Measurements from ENCODE around the gene SPTSSA.
"Not testable (repeated sequence)": the region's sequence is repeated elsewhere in the genome, so short reads cannot be mapped to it uniquely, and the experiment has no call there.

Gene SPTSSA

DNA sequence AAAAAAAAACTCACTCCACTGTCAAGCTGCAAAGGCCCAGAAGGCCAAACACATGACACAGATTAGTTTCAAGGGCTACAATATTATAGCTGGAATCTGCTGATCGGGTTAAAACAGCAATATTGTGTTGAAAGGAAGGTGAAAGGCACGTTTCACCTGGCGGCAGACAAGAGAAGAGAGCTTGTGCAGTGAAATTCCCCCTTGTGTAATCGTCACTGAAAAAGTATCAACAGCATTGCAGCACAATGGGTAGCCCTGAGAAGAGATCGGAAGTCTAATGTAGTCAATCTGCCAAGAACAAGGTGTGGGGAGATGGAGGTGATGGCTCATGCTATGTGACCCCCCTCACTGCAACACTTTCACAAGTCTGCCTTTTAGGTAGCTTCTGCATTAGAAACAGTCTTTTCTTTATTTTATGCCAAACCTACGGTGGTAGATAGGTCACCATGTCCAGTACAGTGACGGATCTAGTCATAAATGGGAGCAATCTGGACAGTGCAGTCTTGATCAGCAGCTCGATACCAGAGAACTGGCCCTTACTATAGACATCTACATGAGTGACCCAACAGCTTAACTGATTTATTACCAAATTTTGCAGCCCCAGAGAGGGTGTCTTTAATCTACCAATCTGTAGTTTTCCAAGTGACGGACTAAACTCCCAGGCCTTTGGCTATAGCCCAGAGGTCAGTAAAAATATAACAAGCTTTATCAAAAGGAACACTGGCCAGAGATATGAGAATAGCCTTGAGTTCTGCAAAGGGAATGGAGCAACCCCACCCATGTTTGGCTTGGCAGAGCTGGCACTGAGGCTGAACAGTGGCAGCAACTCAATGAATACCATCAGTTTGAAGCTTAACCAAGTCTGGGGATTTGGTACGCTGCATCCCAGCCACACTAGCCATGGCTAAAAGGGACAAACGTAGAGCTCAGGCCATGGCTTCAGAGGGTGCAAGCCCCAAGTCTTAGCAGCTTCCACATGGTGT is 35.4 kb downstream of the SPTSSA start:
- DNase-seq (ENCODE audit: low spot score), result no peak

DNA sequence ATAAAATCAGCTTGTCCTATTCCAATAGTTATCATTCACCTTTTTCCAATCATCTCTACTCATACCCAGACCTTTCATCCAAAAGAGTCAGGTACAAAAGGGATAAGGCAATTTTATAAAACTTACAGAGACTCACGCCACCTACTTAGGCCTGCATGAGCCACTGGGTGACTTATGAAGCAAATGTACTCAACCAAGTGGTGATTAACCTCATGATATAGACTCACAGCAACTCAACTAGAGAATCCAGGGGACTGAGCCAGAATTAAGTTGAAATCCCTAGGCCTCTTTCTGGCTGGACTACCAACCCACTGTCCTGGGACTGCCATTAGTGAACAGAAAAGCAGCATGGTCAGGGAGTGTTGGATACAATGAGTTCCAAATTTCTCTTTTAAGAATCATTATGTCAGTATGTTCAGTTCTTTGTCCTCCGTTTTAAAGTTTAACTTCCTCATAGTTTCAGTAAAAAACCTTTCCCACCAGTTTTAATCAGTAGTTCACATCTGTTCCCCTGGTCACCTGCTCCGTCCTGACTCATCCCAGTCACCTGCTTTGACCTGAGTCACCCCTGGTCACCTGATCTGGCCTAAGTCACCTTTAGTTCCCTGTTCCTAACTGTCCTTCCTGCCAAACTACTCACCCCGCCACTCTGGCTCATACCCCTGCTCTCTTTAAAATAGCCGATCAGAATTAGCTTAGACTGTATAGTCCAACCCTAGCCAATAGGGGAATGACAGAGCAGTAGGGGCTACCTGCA is 36.8 kb downstream of the SPTSSA start:
- no peak for DNase-seq (ENCODE audit: low spot score)

DNA sequence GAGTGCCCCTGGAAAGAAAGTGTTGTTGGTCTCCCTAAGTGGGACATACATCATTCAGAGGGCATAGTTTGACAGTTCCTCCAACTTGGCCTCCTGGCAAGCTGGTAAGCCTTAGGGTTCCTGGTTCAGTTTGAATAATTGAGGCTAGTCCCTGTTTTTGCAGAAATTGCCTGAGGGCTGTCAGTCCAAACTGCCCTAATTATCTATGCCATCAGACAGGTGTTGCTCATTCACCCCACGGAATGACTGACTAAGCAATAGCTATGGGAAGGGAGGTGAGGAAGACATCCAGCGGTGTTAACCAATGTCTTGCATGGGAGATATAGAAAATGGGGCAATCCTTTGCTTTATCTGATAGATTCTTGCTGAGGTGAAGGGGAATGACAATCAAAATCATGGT is 37.6 kb downstream of the SPTSSA start:
- no peak for DNase-seq (ENCODE audit: low spot score)

DNA sequence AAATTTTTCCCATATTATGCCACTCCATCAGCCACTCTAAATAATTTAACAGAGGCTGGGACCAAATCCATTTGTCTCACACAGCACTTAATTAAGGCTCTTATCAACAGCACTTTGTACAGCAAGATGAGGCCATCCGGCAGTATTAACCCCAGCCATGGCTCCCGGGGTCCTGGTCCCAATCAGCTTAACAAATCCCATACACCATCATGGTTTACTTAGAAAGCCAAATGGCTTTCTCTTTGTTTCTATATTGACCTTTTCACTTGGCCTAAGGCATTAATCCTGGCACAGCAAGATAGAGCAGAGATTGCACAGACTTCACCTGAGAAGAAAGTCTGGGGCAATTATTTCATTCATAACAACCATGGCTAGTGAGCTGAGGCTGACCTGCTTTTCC is 38.6 kb downstream of the SPTSSA start:
- DNase-seq (ENCODE audit: low spot score), result no peak

DNA sequence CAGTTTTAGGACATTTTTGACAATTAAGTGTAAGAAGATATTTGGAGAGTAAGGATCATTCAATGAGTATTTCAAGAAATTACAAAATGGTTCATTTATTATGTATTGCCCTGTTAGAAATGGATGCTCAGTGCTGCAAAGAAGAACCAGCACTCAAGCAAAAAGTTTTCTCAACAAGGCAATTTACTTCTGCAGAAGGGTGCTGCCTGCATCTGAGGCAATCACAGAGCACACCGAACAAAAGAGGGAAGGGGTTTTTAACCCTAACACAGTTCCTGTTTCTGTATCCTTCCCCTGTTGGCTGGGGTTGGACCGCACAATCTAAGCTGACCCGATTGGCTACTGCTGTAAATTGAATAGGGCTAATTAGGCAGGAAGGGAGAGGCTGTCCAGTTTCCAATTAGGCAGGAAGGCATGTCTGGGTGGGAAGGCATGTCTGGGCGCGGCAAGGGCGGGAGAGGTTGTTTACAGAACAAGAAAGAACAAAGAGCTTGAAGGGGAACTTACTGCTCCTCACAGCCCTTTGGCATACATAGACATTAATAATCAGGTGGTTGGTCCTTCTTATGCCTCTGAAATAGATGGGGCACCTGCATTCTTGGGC is 41.4 kb downstream of the SPTSSA start:
- no peak for DNase-seq (ENCODE audit: low spot score)

DNA sequence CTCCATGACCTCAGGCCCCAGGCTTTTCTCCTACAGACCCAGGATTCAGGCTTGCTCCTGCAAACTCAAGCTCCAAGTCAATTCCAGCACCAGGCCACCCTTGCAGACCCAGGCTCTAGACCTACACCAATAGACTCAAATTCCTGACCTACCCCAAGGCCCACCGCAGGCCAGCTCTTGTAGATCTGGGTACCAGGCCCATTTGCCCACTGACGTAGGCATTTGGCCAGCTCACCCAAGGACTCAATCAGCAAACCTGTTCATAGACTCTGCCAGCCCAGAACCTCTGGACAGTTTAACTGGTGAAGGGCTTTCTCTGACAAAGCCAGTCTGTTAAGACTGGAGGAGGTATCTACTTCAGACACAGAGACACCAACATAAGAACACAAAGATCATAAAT is 52.3 kb downstream of the SPTSSA start:
- no peak for DNase-seq (ENCODE audit: low spot score)

DNA sequence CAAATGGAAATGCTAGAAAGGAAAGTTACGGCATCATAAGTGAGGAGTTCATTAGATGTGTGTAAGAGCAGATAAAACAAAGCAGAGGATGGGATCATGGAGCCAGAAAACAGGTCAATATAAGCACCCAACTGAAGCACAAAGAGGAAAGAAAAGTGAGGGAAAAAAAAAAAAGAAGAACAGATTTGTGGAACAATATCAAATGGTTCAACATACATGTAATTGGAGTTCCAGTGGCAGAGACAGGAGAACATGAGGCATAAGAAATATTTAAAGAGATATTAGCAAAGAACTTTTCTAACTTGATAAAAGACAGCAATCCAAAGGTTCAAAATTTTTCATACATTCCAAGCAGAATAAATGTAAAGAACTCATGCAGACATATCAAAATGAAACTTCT is 54.1 kb downstream of the SPTSSA start:
- DNase-seq (ENCODE audit: low spot score), result no peak

DNA sequence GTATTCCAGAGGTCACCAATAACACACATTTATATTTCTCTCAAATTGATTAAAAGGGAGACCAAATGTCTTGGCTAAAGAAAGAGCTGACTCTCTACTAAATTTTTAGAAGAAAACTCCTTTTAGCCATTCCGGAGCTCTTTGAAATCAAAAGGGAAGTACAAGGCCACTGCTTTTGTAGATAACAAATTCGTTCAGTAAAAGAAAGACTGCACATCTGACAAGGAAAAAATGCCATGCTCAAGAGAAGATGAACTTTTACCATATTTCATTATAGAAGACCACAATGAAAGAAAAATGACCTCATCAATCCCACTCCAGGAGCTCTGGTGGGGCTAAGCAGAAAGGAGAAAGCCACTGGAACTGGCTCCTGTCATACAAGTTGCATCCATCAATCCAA is 57.6 kb downstream of the SPTSSA start:
- DNase-seq (ENCODE audit: low spot score), result no peak

DNA sequence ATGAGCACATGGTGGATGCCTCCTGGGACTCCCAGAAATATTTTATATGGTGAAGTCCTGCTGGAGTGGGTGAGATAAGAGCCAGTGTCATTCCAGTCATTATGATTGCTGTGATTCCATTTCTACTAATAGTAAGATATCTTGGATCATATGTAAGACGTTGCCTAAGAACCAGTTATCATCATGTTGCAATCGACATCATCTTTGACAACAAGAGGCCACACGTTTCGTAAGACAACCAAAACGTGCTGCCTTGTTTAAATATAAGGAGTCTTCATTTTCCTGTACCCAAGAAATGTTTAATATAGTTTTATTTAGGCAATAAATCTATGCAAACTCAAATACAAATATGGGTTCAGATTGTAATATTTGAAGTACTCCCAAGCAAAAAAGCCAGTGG is 58.4 kb downstream of the SPTSSA start:
- no peak for DNase-seq (ENCODE audit: low spot score)

DNA sequence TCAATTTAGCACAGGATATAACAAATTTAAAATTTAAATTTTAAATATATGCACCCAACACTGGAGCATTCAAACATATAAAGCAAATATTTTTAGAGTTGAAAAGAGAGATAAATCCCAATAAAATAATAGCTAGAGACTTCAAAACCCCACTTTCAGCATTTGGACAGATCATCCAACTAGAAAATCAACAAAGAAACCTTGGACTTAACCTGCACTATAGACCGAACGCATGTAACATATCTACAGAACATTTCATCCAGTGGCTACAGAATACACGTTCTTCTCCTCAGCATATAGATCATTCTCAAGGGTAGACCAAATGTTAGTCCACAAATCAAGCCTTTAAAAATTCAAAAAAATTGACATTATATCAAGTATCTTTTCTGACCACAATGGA is 64.0 kb downstream of the SPTSSA start:
- DNase-seq (ENCODE audit: low spot score), result no peak

DNA sequence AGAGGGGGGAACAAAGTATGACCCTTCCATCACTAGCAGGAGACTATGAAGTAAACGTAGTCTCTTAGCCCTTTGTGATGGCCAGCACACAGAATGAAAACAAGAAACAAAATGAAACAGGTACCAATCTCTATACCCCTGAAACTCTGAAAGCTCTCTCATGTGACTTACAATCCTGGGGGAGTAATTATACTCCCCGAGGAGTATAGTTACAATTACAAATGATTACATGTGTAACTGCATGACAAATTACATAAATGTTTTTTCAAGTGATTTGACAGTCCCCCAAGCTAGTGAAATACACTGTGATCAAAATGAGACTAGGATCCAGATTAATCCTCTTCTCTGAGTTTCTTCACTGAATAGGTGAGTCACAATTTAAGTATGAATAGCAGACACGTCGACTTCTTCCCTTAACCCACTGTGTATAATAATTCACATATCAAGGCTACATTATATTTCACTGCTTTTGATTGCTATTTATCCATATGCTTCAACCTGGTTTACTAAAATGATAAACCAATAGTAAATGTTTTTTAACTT is 74.0 kb downstream of the SPTSSA start:
- DNase-seq (ENCODE audit: low spot score), result no peak

DNA sequence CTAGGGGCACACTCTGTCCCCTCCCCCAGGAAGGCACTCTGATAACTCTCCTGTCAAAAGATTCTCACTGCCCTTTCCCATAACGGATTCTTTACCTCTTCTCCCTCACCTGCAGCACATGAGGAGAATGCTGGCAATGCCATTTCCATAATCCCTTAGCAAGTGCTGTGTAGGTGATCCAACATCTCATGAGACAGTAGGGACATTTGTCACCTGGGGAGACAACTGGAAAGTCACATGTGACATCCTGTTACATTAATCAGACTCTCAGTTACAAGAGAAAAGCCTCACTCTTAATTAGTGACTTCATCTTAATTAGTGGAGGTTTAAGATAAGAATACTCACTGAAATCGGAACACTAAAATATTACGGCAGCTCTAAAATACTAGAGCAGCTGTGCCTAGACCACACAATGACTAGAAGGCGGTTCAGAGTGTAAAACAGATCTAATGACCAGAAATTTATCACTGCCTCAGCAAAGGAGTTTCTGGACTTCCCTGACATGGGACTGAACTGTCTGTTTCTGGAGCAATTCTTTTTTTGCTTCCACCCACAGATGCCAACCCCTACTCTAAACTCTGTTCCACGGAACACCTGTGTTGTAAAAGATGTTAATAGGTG is 75.1 kb downstream of the SPTSSA start:
- no peak for DNase-seq (ENCODE audit: low spot score)

DNA sequence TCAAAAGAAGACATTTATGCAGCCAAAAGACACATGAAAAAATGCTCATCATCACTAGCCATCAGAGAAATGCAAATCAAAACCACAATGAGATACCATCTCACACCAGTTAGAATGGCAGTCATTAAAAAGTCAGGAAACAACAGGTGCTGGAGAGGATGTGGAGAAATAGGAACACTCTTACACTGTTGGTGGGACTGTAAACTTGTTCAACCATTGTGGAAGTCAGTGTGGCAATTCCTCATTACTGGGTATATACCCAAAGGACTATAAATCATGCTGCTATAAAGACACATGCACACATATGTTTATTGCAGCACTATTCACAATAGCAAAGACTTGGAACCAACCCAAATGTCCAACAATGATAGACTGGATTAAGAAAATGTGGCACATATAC is 76.2 kb downstream of the SPTSSA start:
- DNase-seq (ENCODE audit: low spot score), result not testable (repeated sequence)

DNA sequence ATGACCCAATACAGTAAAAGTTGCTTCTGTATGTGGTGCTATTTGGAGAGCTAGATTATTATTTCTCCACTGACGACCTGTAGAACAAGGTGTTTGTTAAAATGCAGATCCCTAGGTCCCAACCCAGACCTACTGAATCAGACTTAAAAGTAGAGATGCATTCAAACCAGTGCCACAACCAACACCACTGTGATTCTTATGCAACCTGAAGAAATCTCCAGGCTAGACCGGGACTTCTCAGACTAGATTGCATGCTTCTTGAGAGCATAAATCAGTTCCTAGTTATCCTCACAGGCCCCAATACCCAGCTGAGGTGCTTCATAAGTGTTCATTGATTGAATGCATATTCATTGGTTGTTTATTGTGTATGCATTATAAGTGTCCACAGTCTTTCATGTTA is 78.2 kb downstream of the SPTSSA start:
- no peak for DNase-seq (ENCODE audit: low spot score)

Measured in germinal center (tissue), 1 donor.